MCF 10A (cell line): ENCODE data around the gene C20orf144. TPM values are rescaled to one million over a fixed set of nuclear protein-coding genes. Genes with fewer than 3 reads are reported as not detected.

Source experiments
- BruUV-seq: library from RNA; stranded (reverse); fragments of 400-500 nt; replicated peaks from 2 replicates; lab custom pipeline; 2021; lab: Mats Ljungman, UMichigan
- CTCF ChIA-PET: fragments of 300-600 bp; sonication (Branson Sonifier 250); formaldehyde crosslinking; extraction: SDS; loops from one replicate; lab custom pipeline; 2021; ENCODE audit warnings: antibody characterized with exemption, inconsistent platforms; lab: Yijun Ruan, JAX
- POLR2A ChIA-PET: fragments of 300-600, 350-650 bp; sonication (Branson Sonifier 250); formaldehyde crosslinking; extraction: SDS; loops from one replicate; lab custom pipeline; 2020; ENCODE audit warnings: antibody characterized with exemption, inconsistent platforms; lab: Yijun Ruan, JAX
- DNase-seq: peaks from one replicate; pipeline ENCODE4 v3.0.0-alpha.2; 2018; ENCODE audit not compliant: unreplicated experiment
- H3K27ac Mint-ChIP-seq: one replicate; pipeline ENCODE4 v1.8.0; 2022; ENCODE audit warnings: mild to moderate bottlenecking, low read depth, mixed read lengths; ENCODE audit not compliant: unreplicated experiment
- H3K27me3 Mint-ChIP-seq: one replicate; pipeline ENCODE4 v1.8.0; 2022; ENCODE audit warnings: mixed read lengths; ENCODE audit not compliant: insufficient read depth, unreplicated experiment
- H3K36me3 Mint-ChIP-seq: one replicate; pipeline ENCODE4 v1.8.0; 2022; ENCODE audit warnings: mild to moderate bottlenecking, moderate library complexity, mixed read lengths; ENCODE audit not compliant: insufficient read depth, unreplicated experiment
- H3K4me1 Mint-ChIP-seq: one replicate; pipeline ENCODE4 v1.8.0; 2022; ENCODE audit warnings: mixed read lengths; ENCODE audit not compliant: insufficient read depth, unreplicated experiment
- H3K4me3 Mint-ChIP-seq: one replicate; pipeline ENCODE4 v1.8.0; 2022; ENCODE audit warnings: mild to moderate bottlenecking, moderate library complexity, mixed read lengths; ENCODE audit not compliant: unreplicated experiment
- H3K9me3 Mint-ChIP-seq: one replicate; pipeline ENCODE4 v1.8.0; 2022; ENCODE audit warnings: mixed read lengths; ENCODE audit not compliant: unreplicated experiment
- CTCF ChIP-seq: fragments of 200-600 bp; IDR thresholded peaks from one replicate; pipeline ENCODE4 v1.8.0; 2022; ENCODE audit warnings: antibody characterized with exemption, mild to moderate bottlenecking; ENCODE audit not compliant: unreplicated experiment
- intact Hi-C: fragments of 100-400 bp; cut with micrococcal nuclease; formaldehyde crosslinking; loops from 2 replicates; pipeline ENCODE4 v1.14.1; 2022
- total RNA-seq: library from RNA; stranded (reverse); gene quantifications from 2 replicates; pipeline ENCODE4 v1.2.3, GENCODE V29; 2022

C20orf144 gene
- total RNA-seq, 1 experiment from 2014 or later, result 0.21 TPM

GRCh38 chr20:33670715-33671499 is 8.8 kb downstream of the C20orf144 start:
- no peak for TF ChIP-seq CTCF
- no TSS peak for BruUV-seq
- intact Hi-C loops, result no loop called here
- DNase-seq, result no peak
- peaks cover 27% of the 10 kb centered on the region for H3K4me1 Mint-ChIP-seq
- ChIA-PET CTCF (interaction anchor here (0.6 to 7.0 kb wide), 6 partner anchors 12 to 458 kb away, joined by 3 to 53 read pairs (median 3); no protein-coding TSS in a partner anchor), POLR2A (interaction anchor here (0.6 to 1.3 kb wide), 3 partner anchors 119 to 403 kb away, joined by 3 read pairs; no protein-coding TSS in a partner anchor)
- H3K9me3 Mint-ChIP-seq, result no peaks in the 10 kb centered on the region
- no peak overlapping the region for H3K4me3 Mint-ChIP-seq
- no peaks in the 10 kb centered on the region for H3K27me3 Mint-ChIP-seq
- no peak overlapping the region for H3K27ac Mint-ChIP-seq
- H3K36me3 Mint-ChIP-seq, result peaks cover 12% of the 10 kb centered on the region

GRCh38 chr20:33671573-33672288 is 9.6 kb downstream of the C20orf144 start:
- ChIA-PET POLR2A (interaction anchor here (0.6 to 1.3 kb wide), 2 partner anchors 118 to 271 kb away, joined by 3 read pairs; no protein-coding TSS in a partner anchor), CTCF (interaction anchor here (0.6 to 7.0 kb wide), 4 partner anchors 11 to 457 kb away, joined by 3 to 53 read pairs (median 3); no protein-coding TSS in a partner anchor)
- no peaks in the 10 kb centered on the region for H3K27me3 Mint-ChIP-seq
- no peak overlapping the region for H3K27ac Mint-ChIP-seq
- TF ChIP-seq CTCF, result no peak
- DNase-seq, result no peak
- H3K4me3 Mint-ChIP-seq, result no peak overlapping the region
- intact Hi-C loops, result no loop called here
- H3K4me1 Mint-ChIP-seq, result peaks cover 20% of the 10 kb centered on the region
- H3K36me3 Mint-ChIP-seq, result peaks cover 12% of the 10 kb centered on the region
- H3K9me3 Mint-ChIP-seq, result no peaks in the 10 kb centered on the region
- TSS peak; percentile 28 for BruUV-seq

- no peak overlapping the region for H3K27ac Mint-ChIP-seq
- CTCF ChIA-PET, result interaction anchor here (0.6 kb wide), 1 partner anchor 156 kb away, joined by 3 read pairs; no protein-coding TSS in a partner anchor
- H3K36me3 Mint-ChIP-seq, result peaks cover 8% of the 10 kb centered on the region
- TF ChIP-seq CTCF, result no peak
- BruUV-seq, result no TSS peak
- no peaks in the 10 kb centered on the region for H3K9me3 Mint-ChIP-seq
- no peaks in the 10 kb centered on the region for H3K27me3 Mint-ChIP-seq
- peak overlapping the region; percentile 97 for H3K4me3 Mint-ChIP-seq
- H3K4me1 Mint-ChIP-seq, result peaks cover 19% of the 10 kb centered on the region
- POLR2A ChIA-PET, result interaction anchor here (0.8 to 0.9 kb wide), 2 partner anchors 10 to 182 kb away, joined by 3 to 4 read pairs; partner anchors contain the start of genes C20orf144 and CBFA2T2
- intact Hi-C loops, result no loop called here
- DNase-seq, result no peak
Observed at GRCh38 chr20:33672426-33673113, 10.4 kb downstream of the C20orf144 start.
